ENCODE results near the gene ZNF488.

ZNF488 gene

GRCh38 chr10:47349516-47349915, 34.6 kb downstream of the ZNF488 start:
- H3K4me3 ChIP-seq (ENCODE audit: low read depth, low read length): no peak overlapping the region
- DNase-seq (ENCODE audit: low read depth): no peak
- TF ChIP-seq CTCF (conservative IDR thresholded peaks at IDR 0.05; ENCODE audit: low read depth, low read length): no peak

DNA sequence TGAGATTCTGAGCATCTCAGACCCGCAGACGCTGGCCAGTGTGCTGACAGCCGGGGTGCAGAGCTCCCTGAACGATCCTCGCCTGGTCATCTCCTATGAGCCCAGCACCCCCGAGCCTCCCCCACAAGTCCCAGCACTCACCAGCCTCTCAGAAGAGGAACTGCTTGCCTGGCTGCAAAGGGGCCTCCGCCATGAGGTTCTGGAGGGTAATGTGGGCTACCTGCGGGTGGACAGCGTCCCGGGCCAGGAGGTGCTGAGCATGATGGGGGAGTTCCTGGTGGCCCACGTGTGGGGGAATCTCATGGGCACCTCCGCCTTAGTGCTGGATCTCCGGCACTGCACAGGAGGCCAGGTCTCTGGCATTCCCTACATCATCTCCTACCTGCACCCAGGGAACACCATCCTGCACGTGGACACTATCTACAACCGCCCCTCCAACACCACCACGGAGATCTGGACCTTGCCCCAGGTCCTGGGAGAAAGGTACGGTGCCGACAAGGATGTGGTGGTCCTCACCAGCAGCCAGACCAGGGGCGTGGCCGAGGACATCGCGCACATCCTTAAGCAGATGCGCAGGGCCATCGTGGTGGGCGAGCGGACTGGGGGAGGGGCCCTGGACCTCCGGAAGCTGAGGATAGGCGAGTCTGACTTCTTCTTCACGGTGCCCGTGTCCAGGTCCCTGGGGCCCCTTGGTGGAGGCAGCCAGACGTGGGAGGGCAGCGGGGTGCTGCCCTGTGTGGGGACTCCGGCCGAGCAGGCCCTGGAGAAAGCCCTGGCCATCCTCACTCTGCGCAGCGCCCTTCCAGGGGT, 35.2 kb downstream of the ZNF488 start:
- TF ChIP-seq CTCF (conservative IDR thresholded peaks at IDR 0.05; ENCODE audit: low read depth, low read length): no peak
- no peak overlapping the region for H3K4me3 ChIP-seq (ENCODE audit: low read depth, low read length)
- DNase-seq (ENCODE audit: low read depth): no peak

DNA sequence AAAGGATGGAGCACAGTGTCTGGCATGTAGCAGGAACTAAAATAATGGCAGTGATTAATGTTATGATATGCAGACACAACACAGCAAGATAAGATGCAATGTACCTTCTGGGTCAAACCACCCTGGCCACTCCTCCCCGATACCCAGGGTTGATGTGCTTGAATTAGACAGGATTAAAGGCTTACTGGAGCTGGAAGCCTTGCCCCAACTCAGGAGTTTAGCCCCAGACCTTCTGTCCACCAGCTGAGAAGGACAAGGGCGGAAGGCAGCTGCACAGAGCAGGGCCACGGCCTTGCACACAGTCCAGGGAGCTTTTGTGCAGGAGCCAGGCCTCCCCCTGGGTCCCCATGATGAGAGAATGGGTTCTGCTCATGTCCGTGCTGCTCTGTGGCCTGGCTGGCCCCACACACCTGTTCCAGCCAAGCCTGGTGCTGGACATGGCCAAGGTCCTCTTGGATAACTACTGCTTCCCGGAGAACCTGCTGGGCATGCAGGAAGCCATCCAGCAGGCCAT, 35.9 kb downstream of the ZNF488 start, which contains the start of gene RBP3:
RBP3 (plus strand) TSS at position 226 of the 514 bp plus-strand sequence; CDS start at position 348, 122 bp downstream.
- DNase-seq (ENCODE audit: low read depth): no peak
- no peak within 1 kb of the TSS for H3K4me3 ChIP-seq (ENCODE audit: low read depth, low read length)
- no peak for TF ChIP-seq CTCF (conservative IDR thresholded peaks at IDR 0.05; ENCODE audit: low read depth, low read length)

- no peak for TF ChIP-seq CTCF (conservative IDR thresholded peaks at IDR 0.05; ENCODE audit: low read depth, low read length)
- no peak for DNase-seq (ENCODE audit: low read depth)
- no peak overlapping the region for H3K4me3 ChIP-seq (ENCODE audit: low read depth, low read length)
Observed at GRCh38 chr10:47347303-47347675, 36.8 kb downstream of the ZNF488 start.

- TF ChIP-seq CTCF (conservative IDR thresholded peaks at IDR 0.05; ENCODE audit: low read depth, low read length): no peak
- no peak for DNase-seq (ENCODE audit: low read depth)
- no peak overlapping the region for H3K4me3 ChIP-seq (ENCODE audit: low read depth, low read length)
Observed at GRCh38 chr10:47346581-47347302, 37.4 kb downstream of the ZNF488 start.

- no peak for DNase-seq (ENCODE audit: low read depth)
- no peak overlapping the region for H3K4me3 ChIP-seq (ENCODE audit: low read depth, low read length)
- TF ChIP-seq CTCF (conservative IDR thresholded peaks at IDR 0.05; ENCODE audit: low read depth, low read length): no peak
Observed at GRCh38 chr10:47344996-47345870, 38.9 kb downstream of the ZNF488 start.
